HepG2 (cell line): Measurements from ENCODE around the gene CSF3R. TPM values are rescaled to one million over a fixed set of nuclear protein-coding genes. Genes with fewer than 3 reads are reported as not detected.
"Not testable (repeated sequence)": the region's sequence is repeated elsewhere in the genome, so short reads cannot be mapped to it uniquely, and the experiment has no call there.

ENCODE experiments used
- ATAC-seq: fragments of 200-7000 bp; cut with Tn5 transposase; 3 replicates; pipeline ENCODE4 v1.9.1; 2020; ENCODE audit warnings: mild to moderate bottlenecking, moderate library complexity
- BruUV-seq: library from RNA; stranded (reverse); fragments of 400-500 nt; replicated peaks from 2 replicates; lab custom pipeline; 2021; lab: Mats Ljungman, UMichigan
- CTCF ChIA-PET: fragments of 300-600 bp; formaldehyde crosslinking; extraction: SDS; loops from one replicate; lab custom pipeline; 2021; ENCODE audit warnings: low total read pairs, inconsistent platforms, low intra/inter-chr PET ratio; lab: Yijun Ruan, JAX
- POLR2A ChIA-PET: fragments of 350-600 bp; sonication (Branson Sonifier 250); formaldehyde crosslinking; loops from one replicate; lab custom pipeline; 2020; ENCODE audit warnings: antibody characterized with exemption, inconsistent platforms; lab: Yijun Ruan, JAX
- DNase-seq: peaks from one replicate; pipeline ENCODE4 v3.0.0-alpha.2; 2015; ENCODE audit warnings: low spot score
- FAIRE-seq: peaks from 3 replicates; lab custom pipeline; 2011; peaks lifted over from hg19 to GRCh38; lab: Jason Lieb, UNC
- H2AFZ ChIP-seq: one replicate; pipeline ENCODE4 v1.6.1; 2011; ENCODE audit warnings: low read length, inconsistent platforms
- H3K27ac ChIP-seq: fragments of 300-600 bp; 3 replicates; pipeline ENCODE4 v1.8.0; 2011; ENCODE audit warnings: mixed run types, mild to moderate bottlenecking, mixed read lengths, low read length, inconsistent platforms; ENCODE audit not compliant: insufficient read depth; ENCODE audit errors: extremely low read length
- H3K27me3 ChIP-seq, 2 experiments: fragments of 200-600 bp in 1 of 2; 2 replicates in 1 of 2; 3 replicates in 1 of 2; pipeline versions ENCODE4 v1.6.0 to v1.8.0; 2011; ENCODE audit warnings: low read length in 2 of 2, mild to moderate bottlenecking in 2 of 2, moderate library complexity in 2 of 2, inconsistent platforms in 1 of 2; ENCODE audit not compliant: insufficient read depth in 2 of 2, control insufficient read depth in 1 of 2
- H3K36me3 ChIP-seq, 2 experiments: fragments of 200-600 bp in 1 of 2; replicated peaks in 1 of 2; 2 replicates in 1 of 2; 3 replicates in 1 of 2; pipeline versions ENCODE4 v1.5.1 to v1.8.0; 2011; ENCODE audit warnings: low read length in 2 of 2, inconsistent platforms in 1 of 2; ENCODE audit not compliant: insufficient read depth in 2 of 2, control insufficient read depth in 1 of 2
- H3K4me1 ChIP-seq: 2 replicates; pipeline ENCODE4 v1.5.1; 2012; ENCODE audit warnings: low read length, inconsistent platforms; ENCODE audit not compliant: insufficient read depth
- H3K4me2 ChIP-seq: 2 replicates; pipeline ENCODE4 v1.6.0; 2011; ENCODE audit warnings: low read depth, low read length, inconsistent platforms
- H3K4me3 ChIP-seq, 3 experiments: fragments of 200-600 bp in 1 of 3; sonication (generic), shearing (Covaris generic) in 1 of 3; replicated peaks in 1 of 3; 2 replicates each; pipeline ENCODE4 v1.5.1; 2011 to 2016; ENCODE audit warnings: low read length in 3 of 3, inconsistent platforms in 2 of 3, low read depth in 2 of 3, mild to moderate bottlenecking in 2 of 3, control low read depth in 1 of 3, mixed read lengths in 1 of 3; ENCODE audit not compliant: insufficient read depth in 1 of 3
- H3K79me2 ChIP-seq: one replicate; pipeline ENCODE4 v1.6.1; 2011; ENCODE audit warnings: low read length, inconsistent platforms; ENCODE audit not compliant: insufficient read depth
- H3K9ac ChIP-seq: 2 replicates; pipeline ENCODE4 v1.6.0; 2011; ENCODE audit warnings: mild to moderate bottlenecking, low read depth, low read length, inconsistent platforms; ENCODE audit not compliant: insufficient read depth
- H3K9me3 ChIP-seq: 2 replicates; pipeline ENCODE4 v1.5.1; 2012; ENCODE audit warnings: mild to moderate bottlenecking, low read length
- H4K20me1 ChIP-seq: 2 replicates; pipeline ENCODE4 v1.6.0; 2011; ENCODE audit warnings: inconsistent platforms, mild to moderate bottlenecking, low read length, moderate library complexity; ENCODE audit not compliant: insufficient read depth
- GATAD1 ChIP-seq: IDR thresholded peaks from 2 replicates; pipeline ENCODE4 v1.6.1; 2016; ENCODE audit warnings: missing genetic modification reagents, missing compliant biosample characterization
- MIER2 ChIP-seq: IDR thresholded peaks from 2 replicates; pipeline ENCODE4 v1.6.1; 2016; ENCODE audit warnings: missing biosample characterization, missing genetic modification reagents
- NR2F6 ChIP-seq, 2 experiments: IDR thresholded peaks; 2 replicates each; pipeline ENCODE4 v1.6.1; 2016; ENCODE audit warnings: antibody characterized with exemption in 1 of 2, mild to moderate bottlenecking in 1 of 2
- POLR2A ChIP-seq, 2 experiments: IDR thresholded peaks; 2 replicates each; pipeline ENCODE4 v1.6.1; 2011; ENCODE audit warnings: low read depth in 2 of 2, low read length in 2 of 2, mild to moderate bottlenecking in 1 of 2, moderate library complexity in 1 of 2; ENCODE audit not compliant: insufficient read depth in 1 of 2
- TOE1 ChIP-seq: sonication (generic); formaldehyde crosslinking; IDR thresholded peaks from 2 replicates; pipeline ENCODE4 v1.4.0; 2020; ENCODE audit warnings: mild to moderate bottlenecking, missing genetic modification reagents
- whole genome bisulfite sequencing: methylation state at CpG from one replicate; pipeline ENCODE4 v1.1.6; 2017; ENCODE audit warnings: low lambda C conversion rate; 5-methylcytosine and 5-hydroxymethylcytosine counted together
- in situ Hi-C: cut with HindIII; loops from 2 replicates; pipeline ENCODE4 v1.10.0; 2017; ENCODE audit warnings: low pct_unique_long_range_greater_than_20kb; ENCODE audit not compliant: extremely low pct_ligation_motif_present
- intact Hi-C: fragments of 100-400 bp; cut with micrococcal nuclease; formaldehyde crosslinking; loops from one replicate; pipeline ENCODE4 v1.10.0; 2022; ENCODE audit not compliant: unreplicated experiment
- polyA plus RNA-seq, 8 experiments: library from polyadenylated mRNA; depleted of rRNA in 3 of 8; stranded (reverse) in 7 of 8; unstranded in 1 of 8; fragments of >200 nt; fragmentation: Illumina TruSeq in 4 of 8; extraction: Trizol in 4 of 8; gene quantifications; 2 replicates each; pipeline versions ENCODE4 v1.2.1 to v1.2.3, GENCODE V29; 2011 to 2016; ENCODE audit warnings: low read depth in 4 of 8, missing spikeins in 1 of 8, mixed read lengths in 1 of 8; ENCODE audit not compliant: insufficient read depth in 1 of 8
- total RNA-seq, 5 experiments: library from RNA; depleted of rRNA; stranded (reverse); fragments of >200 nt; fragmentation: Illumina TruSeq; extraction: Trizol; gene quantifications; 2 replicates each; pipeline ENCODE4 v1.2.3, GENCODE V29; 2016; ENCODE audit warnings: low read depth in 1 of 5

CSF3R gene
- total and polyA plus RNA-seq, 2 of the 13 experiments (the other 11 are each of a cell fraction or from before 2014, with no cell fraction given), result 11.9 to 28.8 TPM

DNA sequence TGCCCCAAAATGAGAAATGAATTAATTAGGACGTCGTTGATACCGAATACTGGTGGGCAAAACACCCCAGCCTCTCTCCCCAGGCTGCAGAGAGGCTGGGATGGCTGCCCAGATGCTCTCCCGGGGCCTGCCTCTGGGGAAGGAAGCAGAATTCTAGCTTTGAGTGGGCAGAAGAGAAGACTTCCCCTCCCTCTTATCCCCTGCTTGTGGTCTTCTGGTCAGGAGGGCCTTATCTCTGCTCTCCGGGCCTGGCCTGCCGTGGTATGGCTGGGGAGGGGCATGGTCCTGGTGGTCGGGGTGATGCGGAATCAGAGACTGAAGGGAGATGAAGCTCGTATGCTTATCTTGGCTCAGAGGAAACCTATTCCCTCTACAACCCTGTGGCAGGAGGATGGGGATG lies 9.8 kb upstream of the CSF3R start:
- no TSS peak for BruUV-seq
- Histone ChIP-seq H3K27me3 (no peaks in the 10 kb centered on the region), H3K36me3 (no peaks in the 10 kb centered on the region), H4K20me1 (no peaks in the 10 kb centered on the region), H3K4me2 (peak overlapping the region; percentile 45; the same call in 1 of the 2 replicates), H3K9ac (no peak overlapping the region), H3K4me3 (no peak overlapping the region; a peak in 1 of 6 replicates), H3K27ac (no peak overlapping the region), H3K9me3 (no peaks in the 10 kb centered on the region), H3K79me2 (no peaks in the 10 kb centered on the region), H3K4me1 (peaks cover 38% of the 10 kb centered on the region), H2AFZ (no peak overlapping the region)
- in situ Hi-C loops, result no loop called here
- intact Hi-C loops, result no loop called here
- TF ChIP-seq TOE1, result no peak
- no peak for TF ChIP-seq MIER2
- TF ChIP-seq NR2F6 (IDR thresholded peaks at IDR 0.05), result no peak
- TF ChIP-seq NR2F6 (CRISPR knock-in tag; IDR thresholded peaks at IDR 0.05), result no peak
- no peak for TF ChIP-seq POLR2A (IDR thresholded peaks at IDR 0.05; ENCODE audit: insufficient read depth in 1 of 2, low read depth in 2 of 2, low read length in 2 of 2)
- no peak for TF ChIP-seq GATAD1 (CRISPR knock-in tag)
- POLR2A ChIA-PET, result no interaction called here
- DNase-seq, result no peak
- no peak for ATAC-seq
- CTCF ChIA-PET, result no interaction called here
- WGBS, result 23% methylated on average over 6 of the region's 9 CpGs
- FAIRE-seq, result no peak

- not testable (repeated sequence) for ATAC-seq, BruUV-seq
Observed at GRCh38 chr1:36489258-36490051, 6.7 kb upstream of the CSF3R start.

More at GRCh38 chr1:36489258-36490051, 6.7 kb upstream of the CSF3R start:
- peaks cover 66% of the 10 kb centered on the region for H3K4me1 ChIP-seq
- H2AFZ ChIP-seq, H3K9ac ChIP-seq, H3K36me3 ChIP-seq, DNase-seq, POLR2A ChIA-PET, CTCF ChIA-PET, H3K4me2 ChIP-seq, H3K4me3 ChIP-seq, in situ Hi-C loops, H4K20me1 ChIP-seq, H3K27me3 ChIP-seq, H3K27ac ChIP-seq, FAIRE-seq, intact Hi-C loops, H3K79me2 ChIP-seq, H3K9me3 ChIP-seq: not testable (repeated sequence)
- 68% methylated on average over 9 of the region's 10 CpGs for WGBS
